Large intestine (tissue), 3 donors: ENCODE data around the gene SPOCK3. TPM values are rescaled to one million over a fixed set of nuclear protein-coding genes. Genes with fewer than 3 reads are reported as not detected.
A peak's percentile ranks its signal among the peaks of the same experiment; 100 is the strongest.

Experiments
- DNase-seq, 2 donors: peaks; one replicate each; pipeline versions ENCODE4 v3.0.0 to v3.0.0-alpha.2; 2013
- H3K27ac ChIP-seq: one replicate; pipeline ENCODE4 v1.5.1; 2013; ENCODE audit warnings: low read length
- H3K27me3 ChIP-seq: 2 replicates; pipeline ENCODE4 v1.6.1; 2013; ENCODE audit warnings: low read length; ENCODE audit not compliant: control insufficient read depth, insufficient read depth
- H3K36me3 ChIP-seq: 2 replicates; pipeline ENCODE4 v1.6.1; 2013; ENCODE audit warnings: low read length; ENCODE audit not compliant: control insufficient read depth, insufficient read depth
- H3K4me1 ChIP-seq: one replicate; pipeline ENCODE4 v1.6.1; 2013; ENCODE audit warnings: low read length; ENCODE audit not compliant: control insufficient read depth, insufficient read depth
- H3K4me3 ChIP-seq: one replicate; pipeline ENCODE4 v1.5.1; 2013; ENCODE audit warnings: low read length
- H3K9me3 ChIP-seq: one replicate; pipeline ENCODE4 v1.6.1; 2013; ENCODE audit warnings: mild to moderate bottlenecking, low read depth, low read length, moderate library complexity; ENCODE audit not compliant: control insufficient read depth
- WGBS: methylation state at CpG from one replicate; pipeline ENCODE4 v1.1.5; 2013; ENCODE audit warnings: low lambda C conversion rate; ENCODE audit not compliant: insufficient coverage; 5-methylcytosine and 5-hydroxymethylcytosine counted together
- polyA plus RNA-seq: library from polyadenylated mRNA; unstranded; fragments of 120-200 nt; gene quantifications from one replicate; pipeline ENCODE4 v1.2.1, GENCODE V29; 2013

Gene SPOCK3
- polyA plus RNA-seq, 1 donor: 22.4 TPM

DNA sequence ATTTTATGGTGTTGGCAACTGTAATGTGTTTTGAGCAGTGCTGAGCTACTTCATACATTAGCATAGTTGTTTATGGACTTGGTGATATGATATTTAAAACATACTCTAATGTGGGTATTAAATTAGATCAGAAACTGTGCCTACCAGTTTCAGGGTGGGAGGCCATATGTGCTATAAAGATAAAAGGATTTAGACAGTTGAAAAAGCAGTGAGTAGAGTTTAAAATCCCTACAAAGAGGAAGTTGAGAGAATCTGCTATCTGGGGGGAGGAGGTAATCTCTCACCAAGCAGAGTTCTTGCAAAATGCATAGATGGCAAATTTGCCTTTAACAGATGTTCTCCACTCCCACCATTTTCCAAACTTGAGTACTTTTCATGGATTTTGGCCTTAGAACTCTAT is 154.5 kb downstream of the SPOCK3 start:
- no peaks in the 10 kb centered on the region for H3K9me3 ChIP-seq
- H3K27me3 ChIP-seq: no peaks in the 10 kb centered on the region
- H3K36me3 ChIP-seq: no peaks in the 10 kb centered on the region
- no peak for DNase-seq
- H3K4me1 ChIP-seq: no peaks in the 10 kb centered on the region
- no peak overlapping the region for H3K4me3 ChIP-seq
- H3K27ac ChIP-seq: no peak overlapping the region

GRCh38 chr4:167052631-167053091 is 181.6 kb downstream of the SPOCK3 start:
- Histone ChIP-seq H3K4me3 (no peak overlapping the region), H3K9me3 (no peaks in the 10 kb centered on the region), H3K27ac (no peak overlapping the region), H3K4me1 (no peaks in the 10 kb centered on the region), H3K36me3 (no peaks in the 10 kb centered on the region), H3K27me3 (no peaks in the 10 kb centered on the region)
- DNase-seq: no peak
- 83% methylated on average over 1 of the region's 1 CpG for WGBS

DNA sequence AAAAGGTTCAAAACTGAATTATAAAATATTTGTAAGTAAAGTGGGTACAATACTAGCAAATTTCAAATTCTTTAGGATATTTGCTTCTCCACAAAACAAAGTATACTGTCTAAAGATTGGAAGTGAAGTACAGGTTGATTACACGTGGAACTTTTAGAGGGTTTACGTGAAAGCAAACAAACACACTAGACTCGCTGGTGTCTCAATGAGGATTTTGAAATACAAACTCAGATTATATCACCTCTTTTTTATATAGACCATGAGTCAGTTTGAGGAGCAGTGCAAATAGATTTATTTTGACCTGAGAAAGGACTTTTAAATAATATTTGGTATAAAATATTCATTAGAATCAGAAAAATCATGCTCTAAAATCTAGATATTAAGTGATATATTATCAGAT is 185.0 kb downstream of the SPOCK3 start:
- no peaks in the 10 kb centered on the region for H3K9me3 ChIP-seq
- H3K36me3 ChIP-seq: no peaks in the 10 kb centered on the region
- no peaks in the 10 kb centered on the region for H3K4me1 ChIP-seq
- WGBS: no CpG with 5 or more reads among the region's 3 CpGs
- no peak for DNase-seq
- H3K4me3 ChIP-seq: no peak overlapping the region
- H3K27me3 ChIP-seq: no peaks in the 10 kb centered on the region
- H3K27ac ChIP-seq: no peak overlapping the region

DNA sequence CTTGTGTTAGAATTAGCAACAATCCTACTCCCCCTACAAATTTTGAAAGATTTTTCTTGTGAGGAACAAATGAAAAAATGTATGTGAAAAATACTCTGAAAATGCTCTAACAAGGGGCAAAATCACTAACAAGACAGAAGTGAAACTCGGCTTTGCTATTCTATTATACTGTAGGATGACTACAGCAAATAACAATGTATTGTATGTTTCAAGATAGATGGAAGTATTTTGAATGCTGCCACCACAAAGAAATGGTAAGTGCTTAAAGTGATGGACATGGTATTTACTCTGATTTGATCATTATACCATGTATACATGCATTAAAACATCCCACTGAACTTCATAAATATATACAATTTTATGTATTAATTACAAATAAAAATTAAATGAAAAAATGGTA is 192.8 kb downstream of the SPOCK3 start:
- Histone ChIP-seq H3K4me3 (no peak overlapping the region), H3K27me3 (no peaks in the 10 kb centered on the region), H3K27ac (no peak overlapping the region), H3K36me3 (no peaks in the 10 kb centered on the region), H3K9me3 (no peaks in the 10 kb centered on the region), H3K4me1 (no peaks in the 10 kb centered on the region)
- WGBS: no CpG with 5 or more reads among the region's 1 CpG
- DNase-seq: no peak

DNA sequence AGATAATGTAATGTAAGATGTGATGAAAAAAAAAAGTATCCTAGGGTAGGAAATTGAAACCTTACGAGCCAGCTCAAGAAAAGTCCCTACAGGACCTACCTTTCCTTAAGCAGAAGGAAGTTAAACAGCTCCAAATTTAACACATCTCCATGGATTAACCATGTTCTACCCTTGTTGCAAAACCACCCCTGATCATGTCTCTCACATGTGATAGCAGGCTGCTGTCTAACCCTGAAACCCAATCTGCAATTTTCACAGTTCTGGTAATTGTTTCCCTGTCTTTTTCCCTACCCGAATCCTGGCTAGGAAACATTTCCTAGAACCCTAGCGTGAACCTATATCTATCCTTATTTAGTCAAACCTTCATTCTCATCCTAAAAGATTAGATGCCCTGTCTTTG is 198.9 kb downstream of the SPOCK3 start:
- H3K36me3 ChIP-seq: no peaks in the 10 kb centered on the region
- no peak for DNase-seq
- H3K4me1 ChIP-seq: no peaks in the 10 kb centered on the region
- H3K27me3 ChIP-seq: no peaks in the 10 kb centered on the region
- H3K9me3 ChIP-seq: no peaks in the 10 kb centered on the region
- H3K27ac ChIP-seq: no peak overlapping the region
- H3K4me3 ChIP-seq: no peak overlapping the region
- WGBS: no CpG with 5 or more reads among the region's 3 CpGs

GRCh38 chr4:167034983-167035382 is 199.3 kb downstream of the SPOCK3 start:
- no peak overlapping the region for H3K4me3 ChIP-seq
- H3K4me1 ChIP-seq: no peaks in the 10 kb centered on the region

DNA sequence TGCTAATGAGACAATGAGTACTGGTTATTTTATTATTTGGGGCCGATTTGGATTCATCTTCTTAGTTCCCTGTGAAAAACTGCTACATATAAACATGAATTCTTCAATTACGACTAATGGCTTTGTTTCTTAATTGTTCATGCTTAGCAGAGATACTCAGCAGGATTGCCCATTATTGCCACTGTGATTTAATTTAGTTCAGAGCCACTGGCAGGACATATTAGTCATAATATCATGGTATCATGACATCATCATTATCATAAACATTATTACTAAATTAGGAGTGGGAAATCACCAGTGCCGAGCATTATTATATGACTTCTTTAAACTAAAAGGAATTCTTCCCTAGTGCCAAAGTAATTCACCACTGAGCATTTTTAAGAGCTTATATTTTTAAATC is 201.4 kb downstream of the SPOCK3 start:
- Histone ChIP-seq H3K9me3 (no peaks in the 10 kb centered on the region), H3K27me3 (no peaks in the 10 kb centered on the region), H3K36me3 (no peaks in the 10 kb centered on the region), H3K27ac (no peak overlapping the region), H3K4me1 (no peaks in the 10 kb centered on the region), H3K4me3 (no peak overlapping the region)
- DNase-seq: peak in 1 of 2 donors; percentile 1
- 100% methylated on average over 1 of the region's 3 CpGs for WGBS

More at GRCh38 chr4:167034983-167035382, 199.3 kb downstream of the SPOCK3 start:
- Histone ChIP-seq H3K27ac (no peak overlapping the region), H3K27me3 (no peaks in the 10 kb centered on the region), H3K9me3 (no peaks in the 10 kb centered on the region), H3K36me3 (no peaks in the 10 kb centered on the region)
- WGBS: 51% methylated on average over 2 of the region's 2 CpGs
- DNase-seq: no peak

- Histone ChIP-seq H3K4me3 (no peak overlapping the region), H3K4me1 (no peaks in the 10 kb centered on the region), H3K27ac (no peak overlapping the region), H3K36me3 (no peaks in the 10 kb centered on the region), H3K27me3 (no peaks in the 10 kb centered on the region), H3K9me3 (no peaks in the 10 kb centered on the region)
- WGBS: 100% methylated on average over 1 of the region's 3 CpGs
- no peak for DNase-seq
Observed at GRCh38 chr4:167031534-167032156, 202.6 kb downstream of the SPOCK3 start.

- Histone ChIP-seq H3K27me3 (no peaks in the 10 kb centered on the region), H3K9me3 (no peaks in the 10 kb centered on the region), H3K4me1 (no peaks in the 10 kb centered on the region), H3K27ac (no peak overlapping the region), H3K36me3 (no peaks in the 10 kb centered on the region), H3K4me3 (no peak overlapping the region)
- WGBS: 100% methylated on average over 1 of the region's 3 CpGs
- peak in 1 of 2 donors; percentile 6 for DNase-seq
Observed at GRCh38 chr4:167028976-167029375, 205.3 kb downstream of the SPOCK3 start.

DNA sequence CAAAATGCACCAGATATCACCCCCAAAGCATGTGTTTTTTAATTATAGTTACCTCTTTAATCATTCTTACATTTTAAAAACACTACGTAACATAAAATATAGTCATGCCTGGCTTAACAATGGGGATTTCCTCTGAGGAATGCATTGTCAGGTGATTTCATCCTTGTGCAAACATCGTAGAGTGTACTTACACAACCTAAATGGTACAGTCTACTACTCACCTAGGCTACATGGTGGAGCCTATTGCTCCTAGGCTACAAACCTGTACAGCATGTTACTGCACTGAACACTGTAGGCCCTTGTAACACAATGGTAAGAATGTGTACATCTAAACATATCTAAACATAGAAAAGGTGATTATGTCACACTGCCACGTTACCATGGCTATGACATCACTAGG is 208.6 kb downstream of the SPOCK3 start:
- Histone ChIP-seq H3K36me3 (no peaks in the 10 kb centered on the region), H3K4me3 (no peak overlapping the region), H3K27me3 (no peaks in the 10 kb centered on the region), H3K4me1 (no peaks in the 10 kb centered on the region), H3K9me3 (no peaks in the 10 kb centered on the region), H3K27ac (no peak overlapping the region)
- no CpG with 5 or more reads among the region's 3 CpGs for WGBS
- DNase-seq: no peak

DNA sequence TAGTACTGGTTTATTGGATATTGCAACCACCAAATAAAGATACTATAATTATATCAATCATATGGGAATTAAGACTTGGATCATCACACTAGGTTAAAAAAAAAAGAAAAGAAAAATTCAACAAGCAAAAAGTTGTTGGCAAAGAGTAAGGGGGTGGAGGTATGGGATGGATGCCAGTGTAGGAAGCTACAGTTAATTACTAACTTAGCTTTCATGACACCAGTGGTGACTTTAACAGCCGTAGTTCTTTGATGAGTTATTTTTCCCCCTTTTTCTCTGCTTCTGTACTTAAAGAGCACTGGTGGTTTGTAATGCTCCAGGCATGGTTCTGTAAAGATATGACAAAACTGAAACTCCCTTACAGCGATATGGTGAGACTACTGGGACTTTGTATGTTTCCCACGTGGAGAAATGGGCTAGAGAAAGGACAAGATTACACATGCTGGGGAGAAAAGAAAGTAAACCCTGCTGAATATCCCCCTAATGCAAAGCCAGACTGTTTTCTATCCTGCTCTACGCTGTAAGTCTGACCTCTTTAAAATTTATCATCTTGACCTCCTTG is 210.8 kb downstream of the SPOCK3 start:
- 60% methylated on average over 1 of the region's 4 CpGs for WGBS
- Histone ChIP-seq H3K4me3 (no peak overlapping the region), H3K27me3 (no peaks in the 10 kb centered on the region), H3K27ac (no peak overlapping the region), H3K4me1 (no peaks in the 10 kb centered on the region), H3K36me3 (no peaks in the 10 kb centered on the region), H3K9me3 (no peaks in the 10 kb centered on the region)
- no peak for DNase-seq
